SK-N-SH treated with all-trans-retinoic acid at 6 μM for 48 hours (cell line): ENCODE results near the gene POU4F1.

Source experiments
- ATAC-seq: fragments of 200-7000 bp; cut with Tn5 transposase; 3 replicates; pipeline ENCODE4 v1.9.1; 2020; ENCODE audit warnings: mild to moderate bottlenecking, moderate library complexity
- ARNTL ChIP-seq: fragments of 450-650 bp; formaldehyde crosslinking; IDR thresholded peaks from 2 replicates; pipeline ENCODE4 v1.5.0; 2020; ENCODE audit warnings: low read depth, mild to moderate bottlenecking, moderate library complexity, borderline replicate concordance
- BACH2 ChIP-seq: fragments of 250-450 bp; sonication (Bioruptor Pico); IDR thresholded peaks from 2 replicates; pipeline ENCODE4 v1.9.0; 2021; ENCODE audit warnings: mild to moderate bottlenecking, borderline replicate concordance
- CSDC2 ChIP-seq: fragments of 250-450 bp; sonication (Bioruptor Pico); IDR thresholded peaks from 2 replicates; pipeline ENCODE4 v1.5.0; 2020; ENCODE audit warnings: mild to moderate bottlenecking, moderate library complexity
- ESRRG ChIP-seq: fragments of 250-450 bp; sonication (Bioruptor Pico); IDR thresholded peaks from 2 replicates; pipeline ENCODE4 v1.6.1; 2021; ENCODE audit warnings: mild to moderate bottlenecking
- GLIS3 ChIP-seq: fragments of 250-450 bp; sonication (Bioruptor Pico); IDR thresholded peaks from 2 replicates; pipeline ENCODE4 v1.5.0; 2020; ENCODE audit warnings: mild to moderate bottlenecking, moderate library complexity
- ISL1 ChIP-seq: fragments of 250-450 bp; sonication (Bioruptor Pico); IDR thresholded peaks from 2 replicates; pipeline ENCODE4 v2.1.2; 2022; ENCODE audit warnings: mild to moderate bottlenecking, moderate library complexity
- OSR1 ChIP-seq: fragments of 250-450 bp; sonication (Bioruptor Pico); IDR thresholded peaks from 2 replicates; pipeline ENCODE4 v1.8.0; 2022; ENCODE audit warnings: moderate library complexity, mild to moderate bottlenecking, inconsistent platforms
- PPARA ChIP-seq: fragments of 250-450 bp; sonication (Bioruptor Pico); IDR thresholded peaks from 2 replicates; pipeline ENCODE4 v1.5.0; 2020; ENCODE audit warnings: mild to moderate bottlenecking, borderline replicate concordance
- RARB ChIP-seq: fragments of 250-450 bp; sonication (Bioruptor Pico); IDR thresholded peaks from 2 replicates; pipeline ENCODE4 v1.8.0; 2021; ENCODE audit warnings: mild to moderate bottlenecking, moderate library complexity
- SNAI2 ChIP-seq: fragments of 250-450 bp; sonication (Bioruptor Pico); IDR thresholded peaks from 2 replicates; pipeline ENCODE4 v1.5.0; 2020; ENCODE audit warnings: mild to moderate bottlenecking, moderate library complexity
- TCF4 ChIP-seq: fragments of 250-450 bp; sonication (Bioruptor Pico); IDR thresholded peaks from 2 replicates; pipeline ENCODE4 v1.8.0; 2021; ENCODE audit warnings: mild to moderate bottlenecking, moderate library complexity, borderline replicate concordance
- TOX ChIP-seq: fragments of 250-450 bp; sonication (Bioruptor Pico); IDR thresholded peaks from 2 replicates; pipeline ENCODE4 v1.8.0; 2021; ENCODE audit warnings: mild to moderate bottlenecking, moderate library complexity, borderline replicate concordance
- ZC3H10 ChIP-seq: fragments of 250-450 bp; sonication (Bioruptor Pico); IDR thresholded peaks from 2 replicates; pipeline ENCODE4 v1.5.1; 2021; ENCODE audit warnings: mild to moderate bottlenecking, moderate library complexity
- ZFP3 ChIP-seq: fragments of 250-450 bp; sonication (Bioruptor Pico); IDR thresholded peaks from 2 replicates; pipeline ENCODE4 v1.5.0; 2020; ENCODE audit warnings: mild to moderate bottlenecking, moderate library complexity
- ZFP30 ChIP-seq: fragments of 450-650 bp; formaldehyde crosslinking; IDR thresholded peaks from 2 replicates; pipeline ENCODE4 v1.5.0; 2022; ENCODE audit warnings: mild to moderate bottlenecking, moderate library complexity
- ZNF565 ChIP-seq: fragments of 450-650 bp; formaldehyde crosslinking; conservative IDR thresholded peaks from 2 replicates; pipeline ENCODE4 v1.5.0; 2020; ENCODE audit warnings: low read depth, mild to moderate bottlenecking, moderate library complexity
- ZNF70 ChIP-seq: fragments of 450-650 bp; formaldehyde crosslinking; IDR thresholded peaks from 2 replicates; pipeline ENCODE4 v1.5.0; 2020; ENCODE audit warnings: mild to moderate bottlenecking, moderate library complexity
- ZNF8 ChIP-seq: fragments of 450-650 bp; formaldehyde crosslinking; IDR thresholded peaks from 2 replicates; pipeline ENCODE4 v1.5.0; 2020; ENCODE audit warnings: mild to moderate bottlenecking, moderate library complexity
- TF ChIP-seq, protein P1 (sequence below): fragments of 250-450 bp; sonication (Bioruptor Pico); IDR thresholded peaks from 2 replicates; pipeline ENCODE4 v1.8.0; 2021; ENCODE audit warnings: low read depth, mild to moderate bottlenecking, moderate library complexity, borderline replicate concordance
- TF ChIP-seq, protein P2 (sequence below): fragments of 250-450 bp; sonication (Bioruptor Pico); IDR thresholded peaks from 2 replicates; pipeline ENCODE4 v1.5.1; 2021; ENCODE audit warnings: mild to moderate bottlenecking, moderate library complexity
- TF ChIP-seq, protein P3 (sequence below): fragments of 250-450 bp; sonication (Bioruptor Pico); IDR thresholded peaks from 2 replicates; pipeline ENCODE4 v1.8.0; 2020; ENCODE audit warnings: mild to moderate bottlenecking, moderate library complexity, borderline replicate concordance
- TF ChIP-seq, protein P4 (sequence below): fragments of 250-450 bp; sonication (Bioruptor Pico); IDR thresholded peaks from 2 replicates; pipeline ENCODE4 v1.5.1; 2020; ENCODE audit warnings: low read depth, mild to moderate bottlenecking, moderate library complexity

POU4F1 gene

DNA sequence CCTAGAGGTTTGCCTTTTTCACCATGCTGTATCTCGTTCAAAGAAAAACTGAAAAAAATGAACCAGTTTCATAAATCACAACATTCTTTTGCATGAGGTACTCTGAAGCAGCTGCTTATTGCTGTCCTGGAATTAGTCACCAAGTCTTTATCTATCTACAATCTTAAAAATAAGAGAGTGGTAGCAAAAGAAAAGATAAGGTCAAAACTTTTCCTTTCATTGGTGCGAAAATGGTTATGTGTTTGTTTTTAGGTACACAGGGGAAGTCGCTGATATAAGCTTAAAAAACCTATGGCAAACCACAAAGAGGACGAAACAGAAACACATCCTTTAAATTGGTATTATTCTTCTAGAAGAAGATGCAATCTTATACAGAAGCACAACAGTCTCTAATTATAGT lies 34.9 kb upstream of the POU4F1 start:
- no peak for ATAC-seq
- TF ChIP-seq ESRRG (CRISPR knock-in tag) (no peak), OSR1 (CRISPR knock-in tag) (no peak), ZNF70 (no peak), CSDC2 (CRISPR knock-in tag) (no peak), TOX (CRISPR knock-in tag) (no peak), ZFP30 (CRISPR knock-in tag) (no peak), TCF4 (CRISPR knock-in tag) (no peak), ZFP3 (CRISPR knock-in tag) (no peak), GLIS3 (CRISPR knock-in tag) (no peak), ISL1 (CRISPR knock-in tag) (no peak), BACH2 (no peak), ZNF8 (no peak), ARNTL (no peak)
- TF ChIP-seq, protein P1, sequence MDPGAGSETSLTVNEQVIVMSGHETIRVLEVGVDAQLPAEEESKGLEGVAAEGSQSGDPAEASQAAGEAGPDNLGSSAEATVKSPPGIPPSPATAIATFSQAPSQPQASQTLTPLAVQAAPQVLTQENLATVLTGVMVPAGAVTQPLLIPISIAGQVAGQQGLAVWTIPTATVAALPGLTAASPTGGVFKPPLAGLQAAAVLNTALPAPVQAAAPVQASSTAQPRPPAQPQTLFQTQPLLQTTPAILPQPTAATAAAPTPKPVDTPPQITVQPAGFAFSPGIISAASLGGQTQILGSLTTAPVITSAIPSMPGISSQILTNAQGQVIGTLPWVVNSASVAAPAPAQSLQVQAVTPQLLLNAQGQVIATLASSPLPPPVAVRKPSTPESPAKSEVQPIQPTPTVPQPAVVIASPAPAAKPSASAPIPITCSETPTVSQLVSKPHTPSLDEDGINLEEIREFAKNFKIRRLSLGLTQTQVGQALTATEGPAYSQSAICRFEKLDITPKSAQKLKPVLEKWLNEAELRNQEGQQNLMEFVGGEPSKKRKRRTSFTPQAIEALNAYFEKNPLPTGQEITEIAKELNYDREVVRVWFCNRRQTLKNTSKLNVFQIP (CRISPR knock-in tag) = no peak
- TF ChIP-seq, protein P2, sequence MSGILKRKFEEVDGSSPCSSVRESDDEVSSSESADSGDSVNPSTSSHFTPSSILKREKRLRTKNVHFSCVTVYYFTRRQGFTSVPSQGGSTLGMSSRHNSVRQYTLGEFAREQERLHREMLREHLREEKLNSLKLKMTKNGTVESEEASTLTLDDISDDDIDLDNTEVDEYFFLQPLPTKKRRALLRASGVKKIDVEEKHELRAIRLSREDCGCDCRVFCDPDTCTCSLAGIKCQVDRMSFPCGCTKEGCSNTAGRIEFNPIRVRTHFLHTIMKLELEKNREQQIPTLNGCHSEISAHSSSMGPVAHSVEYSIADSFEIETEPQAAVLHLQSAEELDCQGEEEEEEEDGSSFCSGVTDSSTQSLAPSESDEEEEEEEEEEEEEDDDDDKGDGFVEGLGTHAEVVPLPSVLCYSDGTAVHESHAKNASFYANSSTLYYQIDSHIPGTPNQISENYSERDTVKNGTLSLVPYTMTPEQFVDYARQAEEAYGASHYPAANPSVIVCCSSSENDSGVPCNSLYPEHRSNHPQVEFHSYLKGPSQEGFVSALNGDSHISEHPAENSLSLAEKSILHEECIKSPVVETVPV (CRISPR knock-in tag) = no peak

DNA sequence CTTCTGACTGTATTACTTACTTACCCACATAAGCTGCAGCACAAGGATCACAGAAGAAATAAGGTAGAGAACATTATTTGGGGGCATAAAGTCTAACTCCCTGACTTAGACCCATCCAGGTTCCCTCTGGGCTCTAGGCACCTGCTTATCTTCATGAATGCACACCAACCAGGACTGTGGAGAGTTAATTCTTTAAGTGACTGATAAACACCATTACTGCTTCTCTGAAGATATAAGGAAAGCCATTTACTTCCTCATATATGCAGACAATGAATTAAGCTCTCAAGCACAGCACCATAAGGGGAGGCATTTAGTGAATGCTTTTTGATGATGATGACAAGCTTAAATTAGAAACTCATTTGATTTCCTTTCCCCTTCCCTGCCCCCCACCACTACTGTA lies 33.1 kb upstream of the POU4F1 start:
- ATAC-seq = no peak

DNA sequence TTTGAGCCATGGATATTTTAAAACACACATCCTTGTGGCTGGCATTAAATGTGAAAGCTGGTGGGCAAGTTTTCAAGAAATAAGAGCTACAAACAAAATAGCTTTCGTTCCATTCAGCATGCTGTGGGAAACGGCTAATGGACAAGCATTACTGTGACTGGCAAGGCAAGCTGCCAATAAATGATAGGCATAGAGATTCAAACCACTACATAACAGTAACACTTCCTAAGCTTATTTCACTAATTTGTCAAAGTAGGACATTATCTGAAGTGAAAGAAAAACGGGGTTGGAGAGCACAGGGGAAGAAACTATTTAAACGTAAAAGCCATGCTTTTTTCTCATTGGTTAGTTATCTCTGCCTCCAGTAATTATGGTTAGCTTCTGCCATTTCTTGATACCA lies 29.6 kb upstream of the POU4F1 start:
- no peak for ATAC-seq
- no peak for TF ChIP-seq ISL1 (CRISPR knock-in tag)
- no peak for TF ChIP-seq ZNF70
- no peak for TF ChIP-seq SNAI2
- no peak for TF ChIP-seq ZNF8
- no peak for TF ChIP-seq PPARA (CRISPR knock-in tag)
- no peak for TF ChIP-seq CSDC2 (CRISPR knock-in tag)
- TF ChIP-seq ZC3H10 (CRISPR knock-in tag) = no peak
- TF ChIP-seq, protein P1 (CRISPR knock-in tag) = no peak
- TF ChIP-seq, protein P3, sequence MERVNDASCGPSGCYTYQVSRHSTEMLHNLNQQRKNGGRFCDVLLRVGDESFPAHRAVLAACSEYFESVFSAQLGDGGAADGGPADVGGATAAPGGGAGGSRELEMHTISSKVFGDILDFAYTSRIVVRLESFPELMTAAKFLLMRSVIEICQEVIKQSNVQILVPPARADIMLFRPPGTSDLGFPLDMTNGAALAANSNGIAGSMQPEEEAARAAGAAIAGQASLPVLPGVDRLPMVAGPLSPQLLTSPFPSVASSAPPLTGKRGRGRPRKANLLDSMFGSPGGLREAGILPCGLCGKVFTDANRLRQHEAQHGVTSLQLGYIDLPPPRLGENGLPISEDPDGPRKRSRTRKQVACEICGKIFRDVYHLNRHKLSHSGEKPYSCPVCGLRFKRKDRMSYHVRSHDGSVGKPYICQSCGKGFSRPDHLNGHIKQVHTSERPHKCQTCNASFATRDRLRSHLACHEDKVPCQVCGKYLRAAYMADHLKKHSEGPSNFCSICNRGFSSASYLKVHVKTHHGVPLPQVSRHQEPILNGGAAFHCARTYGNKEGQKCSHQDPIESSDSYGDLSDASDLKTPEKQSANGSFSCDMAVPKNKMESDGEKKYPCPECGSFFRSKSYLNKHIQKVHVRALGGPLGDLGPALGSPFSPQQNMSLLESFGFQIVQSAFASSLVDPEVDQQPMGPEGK (CRISPR knock-in tag) = no peak
- no peak for TF ChIP-seq ZNF565 (CRISPR knock-in tag)
- TF ChIP-seq RARB (CRISPR knock-in tag) = no peak
- no peak for TF ChIP-seq ESRRG (CRISPR knock-in tag)
- TF ChIP-seq TCF4 (CRISPR knock-in tag) = no peak
- TF ChIP-seq, protein P4, sequence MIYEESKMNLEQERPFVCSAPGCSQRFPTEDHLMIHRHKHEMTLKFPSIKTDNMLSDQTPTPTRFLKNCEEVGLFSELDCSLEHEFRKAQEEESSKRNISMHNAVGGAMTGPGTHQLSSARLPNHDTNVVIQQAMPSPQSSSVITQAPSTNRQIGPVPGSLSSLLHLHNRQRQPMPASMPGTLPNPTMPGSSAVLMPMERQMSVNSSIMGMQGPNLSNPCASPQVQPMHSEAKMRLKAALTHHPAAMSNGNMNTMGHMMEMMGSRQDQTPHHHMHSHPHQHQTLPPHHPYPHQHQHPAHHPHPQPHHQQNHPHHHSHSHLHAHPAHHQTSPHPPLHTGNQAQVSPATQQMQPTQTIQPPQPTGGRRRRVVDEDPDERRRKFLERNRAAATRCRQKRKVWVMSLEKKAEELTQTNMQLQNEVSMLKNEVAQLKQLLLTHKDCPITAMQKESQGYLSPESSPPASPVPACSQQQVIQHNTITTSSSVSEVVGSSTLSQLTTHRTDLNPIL (CRISPR knock-in tag) = no peak
- TF ChIP-seq, all 23 proteins: peak for 0

More for the DNA sequence above, 33.1 kb upstream of the POU4F1 start:
- no peak for TF ChIP-seq GLIS3 (CRISPR knock-in tag)

DNA sequence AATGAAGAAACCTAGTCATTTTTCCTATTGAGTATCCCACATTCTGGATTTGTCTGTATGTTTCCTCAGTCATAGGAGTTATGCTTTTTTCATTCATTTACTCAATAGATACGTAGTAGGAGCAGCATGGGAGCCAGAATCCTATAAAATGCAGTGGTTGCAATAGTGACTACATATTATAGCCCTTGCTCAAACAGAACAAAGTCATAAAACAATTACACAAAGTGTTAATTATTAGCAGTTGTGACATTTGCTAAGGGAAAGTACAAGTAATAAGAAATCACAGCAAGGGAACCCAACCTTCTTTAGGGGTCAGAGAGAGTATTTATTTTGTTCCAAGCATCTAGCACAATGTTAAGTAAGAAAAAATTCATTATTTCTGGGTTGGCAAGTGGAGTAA lies 27.7 kb upstream of the POU4F1 start:
- no peak for ATAC-seq
- no peak for TF ChIP-seq ZNF70
- TF ChIP-seq ZC3H10 (CRISPR knock-in tag) = no peak
- TF ChIP-seq ZFP3 (CRISPR knock-in tag) = no peak
- no peak for TF ChIP-seq ZNF565 (CRISPR knock-in tag)
- TF ChIP-seq, protein P2 (CRISPR knock-in tag) = no peak
- no peak for TF ChIP-seq RARB (CRISPR knock-in tag)
- no peak for TF ChIP-seq TOX (CRISPR knock-in tag)
- TF ChIP-seq PPARA (CRISPR knock-in tag) = no peak
- TF ChIP-seq GLIS3 (CRISPR knock-in tag) = no peak
- TF ChIP-seq, protein P1 (CRISPR knock-in tag) = no peak
- TF ChIP-seq CSDC2 (CRISPR knock-in tag) = no peak
- TF ChIP-seq ARNTL = no peak
- TF ChIP-seq ZFP30 (CRISPR knock-in tag) = no peak
- TF ChIP-seq, protein P3 (CRISPR knock-in tag) = no peak
- TF ChIP-seq ZNF8 = no peak
